ENCODE results near the gene HOXA10.
A peak's percentile ranks its signal among the peaks of the same experiment; 100 is the strongest.

HOXA10 gene

DNA sequence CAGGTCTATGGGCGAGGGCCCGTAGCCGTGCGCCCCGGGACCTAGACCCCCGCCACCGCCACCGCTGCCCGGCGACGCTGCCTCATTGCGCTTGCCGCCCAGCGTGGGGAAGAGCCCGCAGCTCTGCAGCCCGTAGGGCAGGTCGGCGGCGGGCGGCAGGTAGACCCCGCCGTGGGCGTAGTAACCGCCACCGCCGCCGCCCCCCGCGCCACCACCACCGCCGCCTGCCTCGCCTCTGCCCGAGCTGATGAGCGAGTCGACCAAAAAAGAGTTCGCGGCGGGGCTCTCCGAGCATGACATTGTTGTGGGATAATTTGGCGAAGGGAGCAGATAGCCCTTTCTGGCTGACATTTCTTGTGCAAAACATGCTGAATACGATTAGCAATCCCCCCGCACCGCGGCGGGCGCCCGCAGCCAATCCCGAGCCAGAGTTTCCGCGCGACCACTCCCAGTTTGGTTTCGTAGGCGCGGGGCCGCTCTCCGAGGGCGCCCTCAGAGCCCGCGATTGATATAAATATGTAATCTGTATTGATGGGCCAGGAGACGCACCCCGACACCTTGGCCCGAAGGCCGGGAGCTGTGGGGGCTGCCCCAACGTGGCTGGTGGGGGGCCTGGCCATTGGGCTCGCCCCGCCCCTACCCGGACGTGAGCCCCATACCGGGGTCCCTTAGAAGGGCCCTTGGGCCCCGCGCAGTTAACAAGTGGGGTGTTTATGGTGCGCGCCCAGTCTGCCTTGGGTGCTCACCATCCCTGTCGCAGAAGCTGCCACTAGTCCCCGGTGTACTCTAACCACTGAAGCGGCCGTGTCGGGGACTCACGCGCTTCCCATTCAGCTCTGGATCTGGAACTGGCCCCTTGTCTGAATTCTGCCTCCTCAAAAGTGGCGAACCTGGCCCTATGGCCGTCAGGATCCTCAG, at the start of gene HOXA10:
Gene HOXA10 (minus strand): TSS at position 365 of the 918 bp plus-strand sequence. CDS start 14 bp downstream, at position 351.
- peak; percentile 61 for DNase-seq

DNA sequence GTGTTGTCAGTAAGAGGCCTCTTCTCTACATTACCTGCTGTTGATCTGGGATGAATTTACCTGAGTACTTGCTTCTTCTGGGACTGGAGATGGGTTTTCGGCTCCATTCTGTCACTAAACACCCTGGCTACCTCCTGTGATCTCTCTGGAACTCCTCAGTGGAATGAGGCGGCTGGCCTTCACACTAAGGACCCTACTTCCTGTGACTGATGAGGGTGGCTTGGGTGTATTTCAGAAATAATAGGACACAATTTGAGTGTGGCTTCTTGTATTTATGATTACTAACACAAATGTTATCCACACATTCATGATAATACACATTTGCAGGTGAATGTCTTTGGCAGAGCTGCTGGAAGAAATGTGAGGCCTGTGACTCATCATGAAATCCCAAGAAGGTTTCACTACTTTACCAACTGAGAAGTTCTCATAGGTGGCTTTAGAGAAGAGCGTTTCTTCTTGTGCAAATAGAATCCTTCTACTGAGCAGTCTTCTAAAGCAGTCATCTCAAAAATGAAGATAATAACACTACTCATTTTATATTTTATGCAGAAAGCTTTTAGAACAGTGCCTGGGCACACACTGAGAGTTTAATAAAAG, 47.2 kb upstream of the HOXA10 start:
- no peak for DNase-seq

DNA sequence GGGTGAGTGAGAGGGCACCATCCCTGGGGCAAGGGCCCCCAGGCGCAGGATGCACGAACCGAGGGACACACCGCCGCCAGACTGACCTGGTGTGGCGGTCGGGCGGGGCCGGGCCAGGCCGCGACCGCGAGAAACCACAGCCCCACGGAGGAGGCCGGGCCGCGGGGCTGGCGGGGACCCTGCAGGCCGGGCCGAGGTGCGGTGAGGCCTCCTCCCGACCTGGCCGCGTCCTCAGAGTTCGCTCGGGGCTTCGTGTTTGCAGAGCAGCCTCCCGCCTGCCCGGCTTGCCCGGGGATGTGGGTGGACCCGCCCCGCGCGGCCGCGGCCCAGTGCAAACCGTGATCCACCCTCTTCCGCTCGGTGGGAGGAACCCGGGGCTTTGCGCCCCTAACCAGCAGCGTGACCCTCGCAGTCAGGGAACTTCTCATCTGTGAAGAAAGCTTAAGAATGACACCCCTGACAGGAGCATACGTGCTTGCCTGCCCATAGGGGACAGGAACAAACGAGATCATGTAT, 46.4 kb upstream of the HOXA10 start:
- DNase-seq = no peak

DNA sequence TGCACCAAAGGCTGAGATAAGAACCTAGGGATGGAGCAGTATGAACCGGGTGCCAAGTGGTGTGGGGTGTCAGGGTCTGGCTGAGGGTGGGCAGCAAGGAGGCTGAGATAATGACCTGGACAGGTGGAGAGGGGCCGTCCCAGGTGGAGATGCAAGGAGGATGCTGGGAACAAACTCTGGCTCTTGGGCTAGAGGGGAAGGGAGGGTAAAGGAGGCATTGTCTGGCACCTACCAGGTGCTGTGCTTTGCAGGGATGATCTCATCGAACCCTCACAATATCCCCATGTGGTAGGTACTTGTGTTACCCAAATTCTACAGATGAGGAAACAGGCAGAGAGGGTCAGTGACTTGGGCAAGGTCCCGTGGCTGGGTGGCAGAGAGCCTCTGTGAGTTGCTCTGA, 45.7 kb upstream of the HOXA10 start:
- no peak for DNase-seq

DNA sequence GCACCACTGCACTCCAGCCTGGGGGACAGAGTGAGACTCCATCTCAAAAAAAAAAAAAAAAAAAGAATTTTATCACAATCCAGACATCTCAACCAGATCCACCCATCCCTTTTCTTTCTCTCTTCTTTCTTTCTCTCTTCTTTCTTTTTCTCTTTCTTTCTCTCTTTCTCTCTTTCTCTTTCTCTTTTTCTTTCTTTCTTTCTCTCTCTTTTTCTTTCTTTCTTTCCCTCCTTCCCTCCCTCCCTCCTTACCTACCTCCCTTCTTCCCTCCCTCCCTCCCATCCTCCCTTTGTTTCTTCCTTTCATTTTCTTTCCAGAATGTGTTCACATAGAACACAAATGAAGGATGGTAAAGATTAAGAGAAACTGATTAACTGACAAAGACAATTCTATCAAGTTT, 43.8 kb upstream of the HOXA10 start:
- no peak for DNase-seq

DNA sequence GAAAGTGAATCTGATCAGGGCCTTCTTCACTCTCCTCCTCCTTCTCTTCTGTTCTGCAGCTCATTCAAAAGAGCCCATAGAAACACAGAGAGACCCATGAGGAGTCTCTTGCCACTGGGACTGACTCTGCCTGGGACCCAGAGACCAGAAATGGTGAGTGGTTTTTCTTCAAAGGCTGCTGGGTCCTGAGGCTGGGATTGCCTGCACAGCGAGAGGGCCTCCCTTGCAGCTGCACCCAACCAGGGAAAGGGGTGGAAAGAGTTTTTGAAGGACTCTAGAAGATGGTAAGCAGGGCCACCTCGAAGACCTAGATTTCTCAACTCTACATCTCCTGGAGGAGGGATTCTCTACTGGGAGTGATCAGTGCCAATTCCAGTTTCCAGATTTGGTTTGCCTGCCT, 41.2 kb upstream of the HOXA10 start:
- no peak for DNase-seq

DNA sequence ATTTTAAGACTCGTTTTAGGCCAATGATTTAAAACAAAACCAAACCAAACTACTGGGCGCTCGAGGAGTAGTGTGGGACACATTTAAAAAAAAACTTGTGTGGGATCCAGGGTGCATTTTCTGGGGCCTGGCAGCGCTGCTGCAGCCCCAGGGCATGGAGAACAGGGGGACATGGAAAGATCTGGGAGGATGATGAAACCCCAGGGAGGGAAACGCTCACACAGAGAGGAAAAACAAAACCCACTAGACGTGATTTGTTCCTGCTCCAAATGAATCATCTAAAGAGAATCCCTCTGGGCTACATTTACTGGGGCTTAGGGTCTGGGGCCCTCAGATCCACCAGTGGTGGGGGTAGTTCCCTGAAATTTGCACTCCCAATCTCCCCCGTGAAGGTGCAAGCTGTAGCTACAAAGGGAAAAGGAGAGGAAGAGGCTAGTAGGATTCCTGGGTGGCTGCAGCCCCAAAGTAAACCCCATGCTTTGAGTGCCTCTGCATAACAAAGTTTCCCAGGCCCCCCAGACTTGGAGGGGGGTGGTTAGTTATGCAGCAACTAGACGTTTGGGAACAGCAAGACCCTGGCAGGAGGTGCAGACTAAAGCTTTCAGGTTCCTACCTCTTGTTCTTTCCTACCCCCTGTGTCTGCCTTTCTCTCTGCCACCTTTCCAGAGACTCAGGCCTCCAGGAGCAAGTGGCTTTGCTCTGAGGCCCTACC, 40.3 kb upstream of the HOXA10 start:
- DNase-seq = no peak

DNA sequence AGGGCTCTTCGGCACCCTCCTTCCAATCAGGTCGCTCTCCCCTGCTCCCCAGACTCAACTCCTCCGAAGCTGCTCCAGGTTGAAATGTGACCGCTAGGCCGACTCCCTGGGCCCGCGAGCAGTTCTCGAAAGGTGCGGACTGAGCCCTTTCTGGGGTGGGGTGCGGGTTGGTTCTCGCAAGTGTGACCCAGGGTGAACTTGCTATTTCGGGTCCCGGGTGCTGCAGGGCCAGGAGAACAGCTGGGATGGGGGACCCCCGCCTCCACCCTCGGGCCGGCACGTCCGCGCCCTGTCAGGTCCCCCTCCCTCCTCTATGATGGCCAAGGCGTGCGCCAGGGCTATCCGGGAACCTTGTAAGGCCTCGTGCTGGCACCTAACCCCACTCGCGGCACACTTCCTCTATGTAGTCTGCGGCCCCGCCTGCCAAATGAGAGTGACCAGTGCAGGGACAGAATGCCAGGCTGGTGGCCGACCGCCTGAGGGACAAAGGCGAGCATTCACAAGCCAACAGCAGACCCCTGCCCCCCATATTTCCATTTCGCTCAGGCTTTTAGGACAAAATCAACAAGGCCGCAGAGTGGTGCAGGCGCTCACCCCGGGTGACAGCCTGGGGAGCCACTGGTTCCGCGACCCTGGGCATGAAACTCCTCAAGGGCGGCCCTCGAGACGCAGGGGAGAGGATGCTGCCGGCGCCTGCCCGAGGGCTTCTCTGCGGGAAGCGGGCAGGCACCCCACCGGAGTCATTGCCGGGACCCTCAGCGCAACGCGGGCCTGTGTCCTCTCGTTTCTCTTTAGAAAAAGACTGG, 39.5 kb upstream of the HOXA10 start:
- no peak for DNase-seq

DNA sequence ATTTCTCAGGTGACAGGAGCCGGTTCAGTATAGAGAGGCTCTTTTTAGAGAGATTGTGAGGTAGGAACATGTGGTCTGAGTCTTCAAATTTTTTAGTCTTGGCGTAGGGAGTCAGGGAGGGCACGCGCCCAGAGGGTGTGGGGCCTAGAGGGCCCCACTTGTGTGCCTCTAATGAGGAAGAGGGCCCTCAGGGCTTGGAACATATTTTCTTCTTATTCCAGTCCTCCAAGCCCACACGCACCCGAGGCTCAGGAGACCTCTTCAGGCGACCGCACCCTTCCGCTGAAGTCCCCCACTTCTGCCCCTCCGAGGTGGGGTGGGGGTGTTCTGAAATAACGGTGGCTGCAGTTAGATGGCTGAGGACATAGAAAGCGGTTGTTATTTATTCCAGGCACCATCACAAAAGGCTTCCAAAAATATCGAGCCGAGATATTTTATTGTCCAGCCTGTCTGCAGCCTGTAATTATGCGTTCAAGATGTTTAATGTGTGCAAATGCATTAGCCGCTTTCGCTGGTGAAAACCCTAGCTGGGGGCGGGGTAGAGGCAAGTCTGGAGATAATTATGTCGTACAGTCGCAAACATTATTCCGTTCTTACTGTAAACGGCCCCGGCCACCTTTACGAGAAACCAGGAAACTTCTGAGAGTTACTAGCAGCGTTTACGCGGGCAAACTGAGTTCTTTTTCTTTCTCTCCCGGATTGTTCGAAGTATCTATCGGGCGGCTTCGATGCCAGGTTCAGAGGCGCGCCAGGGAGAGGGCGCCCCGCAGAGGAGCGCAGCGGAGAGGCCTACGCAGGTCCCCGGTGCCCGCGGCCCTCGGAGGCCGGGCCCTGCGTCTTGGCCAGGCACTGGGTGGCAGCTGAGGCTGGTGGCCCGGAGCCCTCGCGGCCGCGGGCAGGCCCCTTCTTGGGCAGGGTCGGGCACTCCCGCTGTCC, 38.6 kb upstream of the HOXA10 start:
- peak; percentile 91 for DNase-seq

DNA sequence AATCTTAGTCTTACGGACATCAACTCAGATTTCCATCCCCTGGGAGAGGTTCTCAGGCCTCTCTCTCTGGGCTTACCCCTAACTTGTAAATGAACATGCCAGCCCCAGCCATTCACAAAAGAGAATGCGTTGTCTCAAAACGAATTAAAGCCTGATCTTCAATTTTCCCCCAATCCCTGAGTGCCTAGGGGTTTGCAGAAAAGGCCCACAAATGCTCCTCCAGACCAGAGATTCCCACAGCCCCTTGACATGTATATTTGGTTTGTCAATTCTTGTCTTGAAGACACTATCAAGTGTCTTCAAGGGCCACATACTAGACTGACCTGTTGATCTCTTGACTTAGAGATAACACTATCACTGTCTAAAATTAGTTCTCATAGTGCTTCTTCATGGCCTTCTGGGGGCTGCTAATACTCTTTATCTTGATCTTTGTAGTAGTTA, 37.7 kb upstream of the HOXA10 start:
- DNase-seq = no peak

DNA sequence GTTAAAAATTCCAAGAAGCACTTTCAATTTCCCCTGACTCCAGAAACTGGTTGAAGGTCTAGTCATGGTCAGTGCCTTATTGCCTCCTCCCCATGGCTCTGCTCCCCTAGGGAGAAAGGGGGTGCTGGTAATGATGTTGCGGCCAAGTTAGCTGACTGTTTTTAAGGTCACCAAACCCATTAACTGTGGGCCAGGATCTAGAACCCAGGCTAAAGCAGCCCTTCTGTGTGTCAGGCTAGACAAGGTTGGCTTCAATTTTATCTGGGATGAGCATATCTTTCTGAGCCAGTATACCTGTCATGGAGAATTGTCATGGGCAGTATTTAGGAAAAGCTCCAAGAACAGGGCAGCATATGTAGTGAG, 36.9 kb upstream of the HOXA10 start:
- DNase-seq = no peak

DNA sequence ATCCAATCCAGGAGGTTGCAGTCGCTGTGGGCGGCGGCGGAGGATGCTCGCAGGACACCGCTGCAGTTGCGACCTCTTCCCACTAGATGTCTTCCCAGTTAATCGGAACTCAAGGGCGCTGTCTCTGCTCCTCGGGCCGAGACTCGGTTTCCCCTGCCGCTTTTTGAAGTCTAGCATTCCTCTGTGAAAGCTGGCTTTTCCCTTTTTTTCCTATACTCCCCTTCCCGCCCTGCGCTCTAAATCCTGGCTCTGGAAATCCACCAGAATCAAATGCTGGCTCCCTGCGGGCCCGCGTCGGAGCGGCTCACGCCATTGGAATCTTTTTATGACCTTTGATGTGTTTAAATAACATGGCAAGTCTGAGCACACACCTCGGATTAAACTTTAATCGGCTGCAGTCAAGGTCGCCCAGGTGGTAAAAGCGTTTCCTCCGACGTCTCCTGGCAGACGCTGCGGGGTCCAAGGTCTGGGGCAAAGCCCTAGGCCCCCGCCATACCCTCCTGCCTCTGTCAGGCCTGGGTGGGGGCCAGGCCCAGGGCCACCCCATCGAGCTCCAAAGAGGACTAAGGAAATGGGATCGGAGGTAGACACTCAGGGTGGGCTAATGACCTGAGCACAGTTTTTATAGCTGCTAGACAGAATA, 36.4 kb upstream of the HOXA10 start:
- DNase-seq = no peak

DNA sequence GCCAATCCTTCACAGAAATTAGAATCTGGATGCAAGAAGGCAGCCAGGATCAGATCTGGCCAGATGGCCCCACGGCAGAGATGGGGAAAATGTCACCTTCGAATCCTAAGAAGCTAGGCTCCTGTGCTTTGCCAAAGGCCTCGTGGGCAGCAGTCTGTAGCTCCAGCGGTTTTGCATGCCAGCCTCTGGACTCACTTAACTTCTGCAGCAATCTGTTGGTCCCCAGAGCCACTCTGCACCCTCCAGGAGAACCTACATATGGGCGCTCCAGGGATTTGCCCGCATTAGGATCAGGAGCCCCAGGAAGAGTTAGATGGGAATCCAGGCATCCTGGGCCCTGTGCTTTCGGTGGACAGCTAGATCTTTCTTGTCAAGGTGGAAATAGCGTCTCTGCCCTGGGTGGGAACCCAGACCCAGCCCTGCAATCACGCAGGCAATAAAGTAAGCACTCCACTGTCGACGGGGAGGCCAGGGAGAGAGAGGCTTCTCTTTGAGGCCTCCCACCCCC, 35.9 kb upstream of the HOXA10 start:
- no peak for DNase-seq

DNA sequence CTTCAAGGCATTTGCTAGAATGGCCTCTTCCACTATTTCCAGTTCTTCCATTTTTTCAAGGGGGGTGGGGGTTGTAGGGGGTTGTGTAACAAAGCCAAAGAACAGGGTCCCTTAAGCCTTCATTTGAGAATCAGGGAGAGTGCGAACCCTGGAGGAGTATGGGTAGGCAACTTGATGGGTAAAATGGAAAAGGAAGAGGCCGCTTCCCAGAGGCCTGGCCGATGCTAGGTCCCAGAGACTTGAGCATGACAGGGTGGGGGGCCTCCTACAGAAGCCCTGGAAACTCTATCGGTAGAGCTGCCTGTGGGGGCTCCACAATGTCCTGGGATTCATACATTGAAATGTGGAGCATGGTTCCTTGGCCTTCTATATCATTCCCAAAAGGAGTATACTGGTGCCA, 34.9 kb upstream of the HOXA10 start:
- DNase-seq = no peak

DNA sequence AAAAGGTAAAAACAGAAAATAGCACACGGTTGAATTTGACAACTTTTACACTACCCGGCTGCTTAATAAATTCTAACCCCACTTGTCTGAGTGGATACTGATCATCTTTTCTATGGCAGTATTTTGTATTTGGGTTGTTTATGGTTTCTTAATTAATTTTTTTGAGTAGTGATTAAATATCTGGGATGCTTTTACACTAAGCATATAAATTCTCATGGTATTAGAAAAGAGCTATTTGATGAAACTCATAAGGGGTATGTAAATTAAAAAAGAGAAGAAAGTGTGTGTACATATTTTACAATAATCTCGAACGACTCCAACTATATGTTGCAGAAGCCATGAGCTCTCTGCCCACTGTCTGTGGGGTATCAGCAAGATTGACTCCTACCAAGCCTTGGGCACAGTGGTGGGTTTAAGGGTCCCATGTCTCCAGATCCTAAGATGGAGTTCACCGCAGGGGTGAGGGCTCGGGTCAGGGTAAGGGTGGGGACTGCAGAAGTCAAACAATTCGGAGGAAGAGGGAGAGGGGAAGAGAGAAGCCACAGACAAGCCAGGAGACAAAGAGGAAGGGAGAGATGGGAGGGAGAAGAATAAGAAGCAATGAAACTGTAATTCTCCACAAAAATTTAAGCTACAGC, 33.3 kb upstream of the HOXA10 start:
- no peak for DNase-seq

DNA sequence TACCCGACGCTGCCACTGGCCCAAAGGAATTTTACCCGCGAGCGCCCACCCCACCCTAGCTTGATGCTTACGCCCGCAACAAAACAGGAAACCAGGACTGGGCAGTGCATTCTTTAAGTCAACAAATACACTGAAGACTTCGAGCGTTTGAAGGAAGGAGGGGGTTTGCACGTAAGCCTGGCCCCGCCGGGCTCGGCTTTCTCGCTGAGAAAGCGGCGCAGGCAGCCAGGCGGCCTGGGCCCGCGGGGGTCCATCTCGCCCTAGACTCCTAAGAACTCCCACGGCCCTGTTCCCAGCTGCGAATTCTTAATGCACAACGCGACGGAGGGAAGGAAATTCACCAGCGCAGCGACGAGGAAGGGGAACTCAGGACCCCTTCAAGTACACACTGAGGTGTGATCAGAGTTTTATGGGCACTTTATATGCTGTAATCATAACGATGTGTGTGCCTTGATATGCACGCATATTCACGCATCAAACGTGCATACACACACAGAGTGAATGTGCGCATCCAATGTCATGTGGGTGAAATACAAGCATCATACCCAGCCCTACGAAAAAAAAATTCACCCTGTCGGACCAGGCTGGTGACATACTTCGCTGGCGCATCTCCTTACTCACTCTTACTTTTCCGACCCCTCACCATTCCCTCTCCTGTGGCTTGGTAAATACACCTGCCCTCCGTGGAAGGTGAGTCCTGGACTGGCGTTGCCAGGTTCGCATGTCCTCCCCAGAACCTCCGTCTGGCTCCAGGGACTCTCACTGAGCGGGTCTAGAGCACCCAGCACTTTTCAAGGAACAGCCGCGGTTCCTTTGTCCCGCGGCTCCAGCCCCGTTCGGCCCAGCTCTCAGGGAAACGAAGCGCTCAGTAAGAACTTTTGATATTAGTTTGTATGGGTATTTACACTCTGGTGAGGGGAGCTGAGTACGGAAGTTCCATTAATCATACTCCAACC, 31.5 kb upstream of the HOXA10 start:
- no peak for DNase-seq

DNA sequence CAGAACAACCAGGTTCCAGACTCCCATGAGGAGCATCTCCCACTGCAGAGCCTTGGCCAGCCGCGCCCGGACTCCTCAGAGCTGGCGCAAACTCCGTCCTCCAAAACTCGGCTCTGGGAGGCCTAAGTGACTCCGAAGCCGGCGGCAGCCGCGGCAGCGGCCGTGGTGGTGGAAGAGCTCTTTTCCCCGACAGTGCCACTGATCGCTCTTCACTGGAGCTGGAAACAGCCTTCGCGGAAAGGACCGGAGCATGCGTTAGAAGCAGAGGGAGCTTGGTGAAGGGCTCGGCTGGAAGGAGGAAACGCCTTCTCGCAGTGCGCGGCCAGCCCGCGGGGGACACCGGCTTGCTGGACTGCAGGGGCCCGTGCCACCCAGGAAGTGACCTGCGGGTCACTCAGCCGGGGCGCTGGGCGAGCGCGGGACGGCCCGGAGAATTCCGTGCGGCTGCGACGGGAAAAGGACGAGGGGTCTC, 30.8 kb upstream of the HOXA10 start:
- DNase-seq = no peak

DNA sequence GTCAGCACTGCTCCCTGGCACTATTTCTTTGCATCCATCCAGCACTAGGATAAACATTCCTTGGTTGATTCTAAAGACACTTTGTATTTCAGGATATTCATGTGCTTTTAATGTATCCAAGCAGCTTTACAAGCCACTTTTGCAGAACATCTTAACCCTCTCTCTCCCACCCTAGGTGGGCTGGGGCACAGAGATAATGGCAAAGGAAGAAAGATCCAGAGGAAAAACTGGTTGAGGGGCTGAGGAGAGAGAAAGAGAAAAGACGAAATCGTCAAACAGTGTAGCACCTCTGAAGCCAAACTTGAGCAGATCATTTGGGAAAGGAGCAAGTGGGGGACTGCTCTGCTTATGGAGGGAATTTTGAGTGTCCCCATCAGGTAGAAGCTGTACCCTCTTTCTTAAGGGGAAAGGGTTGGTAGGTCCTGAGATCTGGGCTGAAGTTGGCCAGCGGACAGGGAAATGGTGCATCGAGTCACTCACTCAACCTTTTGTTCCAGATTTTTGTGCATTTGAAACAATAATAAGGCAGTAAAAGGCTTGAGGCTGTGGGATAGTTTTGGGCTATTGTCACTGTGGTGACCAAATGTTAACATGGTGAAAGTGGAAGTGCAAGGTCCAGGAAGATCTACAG, 30.0 kb upstream of the HOXA10 start:
- DNase-seq = no peak
